Measurements from ENCODE around the gene SLC25A47. TPM values are rescaled to one million over a fixed set of nuclear protein-coding genes. Genes with fewer than 3 reads are reported as not detected.
A peak's percentile ranks its signal among the peaks of the same experiment; 100 is the strongest.

The SLC25A47 gene

Small RNA genes lying within 50 kb of the gene (small RNA-seq; reads per million reads assigned to genes)
- gene AL157871.3 (ENCODE audit: insufficient read depth) (not detected), gene MIR345 (ENCODE audit: insufficient read depth) (1,787 reads per million, percentile 99 among the genes with 10 or more reads in this experiment), gene RN7SL523P (ENCODE audit: insufficient read depth) (not detected)

All from neuronal stem cell (in vitro differentiated cells).